MM.1S (cell line): ENCODE results near the gene METTL16.

Experiments used
- CTCF ChIP-seq: fragments of 300-600 bp; sonication (generic); IDR thresholded peaks from 2 replicates; pipeline ENCODE4 v1.5.1; 2016; ENCODE audit warnings: antibody characterized with exemption, low read length, mixed read lengths
- EZH2 ChIP-seq: fragments of 300-600 bp; sonication (generic); optimal IDR thresholded peaks from 2 replicates; pipeline ENCODE3; 2017; ENCODE audit warnings: low read depth, mild to moderate bottlenecking, antibody characterized with exemption, low read length, mixed read lengths
- EZH2phosphoT487 ChIP-seq: fragments of 300-600 bp; sonication (generic); IDR thresholded peaks from 2 replicates; pipeline ENCODE4 v1.6.1; 2018; ENCODE audit warnings: antibody characterized with exemption, low read length

- no peak for TF ChIP-seq EZH2
- no peak for TF ChIP-seq CTCF
- no peak for TF ChIP-seq EZH2phosphoT487
Observed at GRCh38 chr17:2508035-2508434, 3.7 kb downstream of the METTL16 start.
